Stimulated activated naive CD4-positive, alpha-beta T cell (primary cell): ENCODE data around the gene SLC25A48.

Experiments
- DNase-seq, 6 experiments: peaks; one replicate each; lab custom pipeline; 2025; lab: John Stamatoyannopoulos, UW

SLC25A48 gene

DNA sequence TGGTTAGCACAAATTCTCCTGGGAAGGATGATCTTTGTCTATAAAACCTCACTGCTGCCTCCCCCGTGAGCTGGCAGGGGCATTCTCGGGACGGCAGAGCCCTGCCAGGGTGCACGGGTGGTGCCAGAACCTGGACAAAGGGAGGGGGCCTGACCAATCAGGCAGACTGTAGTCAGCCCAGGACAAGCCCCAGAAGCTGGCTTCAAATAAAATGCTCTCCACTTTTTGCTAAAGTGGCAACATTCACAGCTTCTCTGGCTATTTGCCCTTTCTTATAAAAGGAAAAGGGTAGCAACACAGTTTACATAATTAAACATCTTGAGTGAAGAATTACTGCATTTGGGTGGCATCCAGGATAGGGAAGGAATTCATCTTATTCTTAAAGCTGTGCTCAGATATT lies 46.8 kb downstream of the SLC25A48 start:
- DNase-seq: no peak

- no peak for DNase-seq
These were observed 47.4 kb downstream of the SLC25A48 start for GRCh38 chr5:135881819-135882218.

DNA sequence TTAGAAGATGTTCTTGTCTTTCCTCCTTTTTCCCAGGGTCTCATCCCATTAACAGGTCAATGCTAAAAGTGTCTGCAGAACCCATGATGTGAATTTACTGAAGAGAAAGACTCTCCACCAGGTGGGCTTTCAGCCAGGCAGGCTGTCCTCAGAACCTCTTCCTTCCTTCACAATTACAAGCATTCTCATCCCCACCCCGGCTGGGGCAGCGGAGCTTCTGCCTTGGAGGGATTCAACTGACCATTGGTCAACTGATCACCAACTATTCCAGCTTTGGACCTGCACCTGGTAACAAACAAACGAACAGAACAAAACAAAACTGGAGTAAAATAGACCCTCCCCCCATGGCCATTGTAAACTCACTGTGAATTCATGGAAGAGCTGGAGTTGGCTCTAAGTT lies 48.6 kb downstream of the SLC25A48 start:
- no peak for DNase-seq

- DNase-seq: no peak
These were observed 49.0 kb downstream of the SLC25A48 start for GRCh38 chr5:135883441-135883840.

- DNase-seq: no peak
These were observed 50.6 kb downstream of the SLC25A48 start for GRCh38 chr5:135885031-135885430.

- no peak for DNase-seq
These were observed 51.7 kb downstream of the SLC25A48 start for GRCh38 chr5:135886136-135886535.

- peak in 5 of 6 experiments; percentile 8 to 62 (median 30) for DNase-seq
These were observed 53.0 kb downstream of the SLC25A48 start for GRCh38 chr5:135887447-135887864.

DNA sequence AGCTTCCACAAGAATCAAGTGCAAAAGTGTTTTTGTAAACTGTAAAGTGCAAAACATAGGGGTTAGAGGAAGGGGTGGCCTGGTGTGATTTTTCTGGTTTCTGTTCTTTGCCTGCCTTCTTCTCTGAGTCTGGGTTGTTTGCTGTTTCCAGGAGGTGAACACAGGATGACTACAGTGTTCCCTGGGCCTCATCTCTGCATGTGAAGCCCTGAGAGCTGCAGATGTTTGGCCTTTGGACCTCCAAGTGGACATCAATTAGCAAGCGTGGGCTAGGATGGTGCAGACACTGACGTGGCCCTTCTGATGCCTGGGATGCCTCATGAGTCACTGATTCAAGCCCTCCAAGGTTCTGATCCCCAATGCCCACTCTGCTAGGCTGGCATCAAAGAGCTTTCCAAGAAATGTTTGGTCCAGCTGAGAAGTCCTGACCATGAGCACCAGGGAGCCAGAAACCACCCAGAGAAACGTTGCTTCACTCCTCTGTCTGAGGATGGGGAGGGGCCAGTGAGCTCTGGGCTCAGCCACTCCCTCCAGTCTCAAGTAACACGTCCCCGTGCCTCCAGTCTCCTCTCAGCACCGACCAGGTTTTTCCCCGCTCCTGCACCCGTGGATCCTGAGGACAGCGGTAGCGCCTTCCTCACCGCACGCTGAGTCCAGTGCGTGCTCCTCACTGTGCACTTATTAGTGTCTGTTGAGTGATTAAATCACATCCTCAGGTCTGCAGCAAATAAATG lies 53.6 kb downstream of the SLC25A48 start:
- no peak for DNase-seq

DNA sequence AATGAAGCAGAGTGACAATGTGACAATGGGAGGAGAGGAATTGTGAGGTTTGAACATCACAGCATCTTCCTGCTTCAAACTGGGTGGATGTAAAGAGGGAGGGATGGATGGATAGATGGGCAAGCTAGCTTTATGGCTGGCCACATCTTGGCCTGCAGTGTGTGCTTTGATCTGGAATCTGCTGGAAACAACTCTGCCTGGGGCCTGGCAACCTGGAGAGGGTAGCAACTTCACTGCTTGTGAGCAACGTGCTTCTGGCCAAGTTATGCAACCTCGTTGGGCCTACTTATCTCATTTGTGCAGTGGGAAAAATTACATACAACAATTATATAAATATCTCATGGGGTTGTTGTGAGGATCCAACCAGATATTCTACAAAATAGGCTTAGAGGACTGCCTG lies 55.8 kb downstream of the SLC25A48 start:
- no peak for DNase-seq

DNA sequence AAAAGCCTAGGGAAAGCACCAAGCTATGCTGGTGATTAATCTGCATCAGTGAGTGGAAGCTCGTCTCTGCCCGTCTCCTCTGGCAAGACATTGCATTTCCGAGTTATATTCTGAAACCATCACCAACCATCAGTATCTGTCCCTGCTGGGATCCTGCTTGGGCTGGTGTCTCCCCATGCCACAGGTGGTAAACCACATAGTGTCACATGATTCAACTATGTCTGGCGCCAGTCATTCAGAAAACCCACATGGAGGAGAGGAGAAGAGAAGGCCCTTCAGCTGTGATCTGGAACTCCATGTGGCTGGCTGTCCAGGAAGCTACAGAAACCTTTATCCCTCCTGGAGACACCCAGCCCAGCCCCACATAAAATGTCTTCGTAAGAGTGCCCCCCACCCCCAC lies 56.4 kb downstream of the SLC25A48 start:
- no peak for DNase-seq

GRCh38 chr5:135891268-135891667 lies 56.8 kb downstream of the SLC25A48 start:
- DNase-seq: no peak

DNA sequence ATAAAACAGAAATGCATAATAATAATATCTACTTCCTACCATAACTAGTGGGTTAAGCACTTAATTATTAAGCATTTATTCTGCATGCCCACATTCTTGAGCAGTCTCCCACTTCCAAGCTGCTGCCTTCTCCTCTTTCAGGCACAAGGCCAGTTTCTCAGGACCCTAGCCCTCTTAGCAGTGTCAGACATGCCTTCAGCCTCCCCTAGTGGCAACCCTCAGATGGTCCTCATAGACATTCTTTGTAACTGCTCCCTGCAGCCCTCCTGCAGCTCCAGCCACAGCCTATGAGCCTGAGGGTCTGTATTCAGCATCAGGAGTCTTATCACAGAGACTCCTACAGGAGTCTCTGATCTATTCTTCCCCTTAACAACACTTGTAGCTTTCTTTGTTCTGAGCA lies 57.3 kb downstream of the SLC25A48 start:
- DNase-seq: no peak

DNA sequence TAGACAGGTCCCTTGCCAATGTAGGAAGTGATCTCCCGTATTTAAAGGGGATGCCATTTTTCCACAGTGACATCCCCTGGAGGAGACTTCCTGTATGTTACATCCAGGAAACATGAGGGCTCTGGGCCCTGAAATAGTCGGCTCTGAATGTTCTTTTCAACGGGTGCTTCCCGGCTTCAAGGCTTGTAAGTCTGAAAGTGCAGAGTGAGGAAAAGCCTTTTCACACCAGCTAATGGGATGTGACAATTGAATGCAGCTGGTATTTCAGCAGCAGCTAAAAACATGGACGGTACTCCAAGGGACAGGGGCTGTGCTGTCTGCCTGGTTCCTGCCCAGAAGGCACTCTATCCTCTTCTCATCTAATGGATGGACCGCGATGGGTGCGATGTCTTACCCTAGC lies 59.8 kb downstream of the SLC25A48 start:
- no peak for DNase-seq

DNA sequence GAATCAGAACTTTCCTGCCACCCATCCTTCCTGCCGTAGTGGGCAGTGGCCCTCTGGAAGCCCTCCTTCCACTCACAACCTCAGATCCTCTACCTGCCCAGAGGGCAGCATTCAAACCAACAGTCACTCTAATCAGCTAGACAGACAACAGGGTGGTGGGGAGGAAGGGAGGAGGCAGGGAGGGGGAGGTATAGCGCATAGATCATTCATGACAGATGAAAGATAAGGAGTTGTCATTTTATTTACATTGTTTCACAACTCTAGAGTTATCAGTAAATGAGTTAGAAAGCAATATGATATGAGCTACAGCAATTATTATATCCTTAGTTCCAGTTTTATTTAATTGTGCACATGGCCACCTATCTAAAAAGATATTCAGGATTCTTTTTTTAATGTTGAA lies 60.3 kb downstream of the SLC25A48 start:
- DNase-seq: no peak

DNA sequence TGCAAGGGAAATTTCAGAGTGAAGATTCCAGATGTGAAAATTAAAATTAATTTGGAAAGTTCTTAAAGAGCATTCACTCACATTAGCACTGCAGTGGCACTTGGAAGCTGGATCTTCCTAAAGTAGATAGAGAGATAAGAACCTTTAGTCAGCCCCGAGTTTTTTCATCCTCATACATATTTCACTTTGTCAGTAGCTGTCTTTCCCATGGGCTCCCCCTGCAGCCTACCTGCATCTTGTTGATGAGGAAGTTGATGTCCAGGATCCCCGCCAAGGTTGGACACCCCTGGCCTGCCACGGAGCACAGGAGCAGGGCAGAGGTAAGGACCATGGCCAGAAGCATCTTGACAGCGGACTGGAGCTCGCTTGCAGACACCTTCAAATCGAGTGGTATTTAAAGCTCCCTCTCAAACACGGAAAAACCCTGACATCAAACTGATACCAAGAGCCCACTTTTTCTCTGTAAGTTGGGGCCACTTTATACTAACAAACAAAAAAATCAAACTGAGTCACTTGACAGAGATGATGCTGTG lies 61.1 kb downstream of the SLC25A48 start, which contains the start of gene IL9:
Gene IL9, minus strand, starts transcription at position 368 of the 533 bp plus-strand sequence. Its CDS starts 25 bp downstream, at position 343.
- DNase-seq: no peak

- DNase-seq: no peak
These were observed 64.2 kb downstream of the SLC25A48 start for GRCh38 chr5:135898651-135899050.

DNA sequence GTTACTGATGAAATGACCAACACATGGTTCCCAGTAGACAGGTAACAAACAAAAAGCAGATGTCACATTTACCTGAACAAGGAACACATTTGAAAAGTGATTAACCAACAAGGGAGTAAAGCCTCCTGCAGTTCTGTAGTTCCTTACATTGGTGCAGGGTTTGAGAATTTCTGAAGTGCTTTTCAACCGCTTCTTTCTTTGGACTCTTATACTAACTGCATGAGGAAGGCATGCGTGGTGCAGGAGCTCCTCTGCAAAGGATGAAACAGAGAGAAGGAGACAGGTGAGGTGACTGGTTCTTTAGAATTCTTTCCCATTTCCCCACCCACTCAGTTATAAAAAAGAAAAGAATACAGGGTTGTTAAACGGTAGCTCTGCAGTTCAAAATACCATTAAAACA lies 65.8 kb downstream of the SLC25A48 start:
- no peak for DNase-seq

- DNase-seq: no peak
These were observed 67.2 kb downstream of the SLC25A48 start for GRCh38 chr5:135901633-135902032.

- no peak for DNase-seq
These were observed 70.7 kb downstream of the SLC25A48 start for GRCh38 chr5:135905144-135905543.

- no peak for DNase-seq
These were observed 79.5 kb downstream of the SLC25A48 start for GRCh38 chr5:135913713-135914626.

- no peak for DNase-seq
These were observed 81.1 kb downstream of the SLC25A48 start for GRCh38 chr5:135915466-135916001.

- no peak for DNase-seq
These were observed 82.3 kb downstream of the SLC25A48 start for GRCh38 chr5:135916638-135917263.
